ENCODE results near the gene RNASEH2B.
A peak's percentile ranks its signal among the peaks of the same experiment; 100 is the strongest.

RNASEH2B gene

DNA sequence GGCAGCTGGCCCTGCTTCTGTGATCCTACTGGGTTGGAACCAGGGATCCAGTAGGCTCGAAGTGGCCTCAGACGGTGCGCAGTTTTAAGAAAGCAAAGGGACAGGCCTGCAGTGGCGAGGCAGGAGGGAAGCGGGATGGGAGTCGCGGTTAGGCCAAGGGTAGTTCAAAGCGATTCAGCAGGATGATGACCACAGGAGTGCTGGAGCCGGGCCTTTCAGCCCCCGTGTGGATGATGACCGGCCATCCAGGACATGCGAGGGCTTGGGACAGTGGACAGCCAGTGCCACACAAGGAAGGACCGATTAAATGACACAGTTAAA, 854 bp downstream of the RNASEH2B start:
- FAIRE-seq: no peak

DNA sequence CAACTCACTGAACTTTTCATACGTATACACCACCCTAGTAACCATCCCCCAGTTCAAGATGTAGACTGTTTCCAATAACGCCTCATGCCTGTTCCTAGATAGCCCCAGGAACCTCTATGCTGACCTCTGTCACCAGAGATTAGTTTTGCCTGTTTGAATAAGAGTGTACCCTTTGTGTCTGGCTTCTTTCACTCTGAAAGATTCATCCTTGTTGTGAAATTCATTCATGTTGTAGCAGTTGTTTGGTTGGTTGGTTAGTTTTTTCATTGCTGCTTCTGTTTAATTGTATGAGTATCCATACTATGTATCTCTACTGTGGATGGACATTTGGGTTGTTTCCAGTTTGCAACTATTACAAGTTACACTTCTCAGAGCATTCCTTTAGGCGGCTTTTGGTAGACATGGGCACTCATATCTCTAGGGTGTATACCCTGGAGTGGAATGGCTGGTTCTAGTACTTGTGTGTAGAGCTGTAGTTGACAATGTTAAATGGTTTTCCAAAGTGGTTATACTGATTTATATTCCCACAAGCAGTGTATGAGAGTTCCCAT, 1.6 kb downstream of the RNASEH2B start:
- no peak for FAIRE-seq

DNA sequence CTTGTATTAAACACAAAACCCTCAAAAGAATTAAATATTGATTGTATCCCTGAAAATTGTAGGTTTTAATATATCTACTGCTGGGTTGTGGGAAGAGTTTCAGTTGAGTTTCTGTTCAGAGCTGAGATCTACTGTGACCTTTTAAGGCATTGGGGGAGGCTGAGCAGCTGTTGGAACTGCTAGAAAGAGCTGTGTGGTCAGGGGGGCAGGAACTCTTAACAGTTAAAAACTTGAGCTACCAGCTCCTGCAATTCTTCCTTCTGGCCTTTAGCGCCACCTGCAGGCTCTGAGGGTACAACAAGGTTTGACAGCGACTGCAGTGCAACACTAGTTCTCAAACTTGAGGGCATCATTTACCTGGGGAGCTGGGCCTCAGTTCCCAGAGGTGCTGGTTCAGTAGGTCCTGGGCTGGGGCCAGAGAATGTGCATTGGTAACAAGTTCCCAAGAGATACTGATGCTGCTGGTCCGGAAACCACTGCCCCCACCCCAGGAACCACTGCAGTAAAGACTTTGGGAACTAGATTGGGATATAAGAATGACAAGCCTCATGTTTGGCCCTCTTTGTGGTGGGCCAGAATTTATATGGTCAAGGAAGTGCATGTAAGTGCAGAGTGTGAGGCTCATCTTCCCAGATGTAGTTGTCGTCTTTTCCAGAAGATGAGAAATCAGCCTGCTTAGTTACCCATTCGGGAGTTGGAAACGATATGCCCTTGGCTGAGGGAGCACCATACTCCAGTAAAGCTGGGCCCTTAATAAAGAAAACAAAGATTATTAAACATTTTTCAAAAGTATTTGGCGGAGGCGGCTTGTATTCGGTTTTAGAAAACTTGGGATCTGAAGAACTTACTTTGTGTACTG, 2.6 kb downstream of the RNASEH2B start:
- peak; percentile 40 for FAIRE-seq

DNA sequence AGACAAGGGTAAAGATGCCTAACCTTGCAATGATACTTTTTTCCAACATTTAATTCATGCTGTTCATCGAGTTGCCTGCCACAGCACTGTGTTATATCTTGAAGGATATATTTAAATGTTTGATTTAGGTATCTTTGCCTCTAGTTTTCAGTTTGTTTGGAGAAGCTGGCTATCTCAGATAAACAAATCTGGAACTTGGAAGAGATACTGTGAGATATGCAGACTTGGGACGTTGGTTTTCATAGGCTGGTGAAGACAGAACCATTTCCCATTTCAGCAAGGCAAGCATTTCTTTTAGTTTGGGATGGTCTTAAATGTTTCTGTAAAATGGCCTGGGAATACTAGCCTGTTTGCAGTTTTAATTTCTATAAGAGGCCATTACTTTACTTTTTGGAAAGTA, 3.3 kb downstream of the RNASEH2B start:
- no peak for FAIRE-seq

DNA sequence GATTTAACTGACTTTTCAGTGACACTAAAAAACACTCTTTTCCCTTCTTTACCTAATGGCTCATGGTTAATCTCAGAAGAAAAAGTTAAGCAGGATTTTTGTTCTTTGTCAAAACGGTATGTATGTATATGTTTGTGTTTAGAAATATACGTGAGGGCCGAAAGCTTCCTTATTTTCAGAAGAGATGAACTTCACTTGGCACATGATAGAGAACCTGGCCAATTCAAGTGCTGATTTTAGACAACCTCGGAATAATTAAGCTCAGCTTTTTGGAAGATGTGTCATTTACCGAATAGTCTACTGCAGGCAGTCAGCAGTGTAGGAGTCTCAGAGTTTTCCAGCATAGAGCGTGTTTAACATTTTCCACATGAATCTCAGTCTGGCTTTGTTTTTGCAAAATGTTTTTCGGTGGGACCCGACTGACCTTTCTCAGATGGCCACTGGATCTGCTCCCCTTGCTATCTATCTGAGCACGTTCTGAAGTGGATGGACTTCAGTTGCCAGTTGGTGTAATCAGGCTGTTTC, 4.6 kb downstream of the RNASEH2B start:
- no peak for FAIRE-seq

DNA sequence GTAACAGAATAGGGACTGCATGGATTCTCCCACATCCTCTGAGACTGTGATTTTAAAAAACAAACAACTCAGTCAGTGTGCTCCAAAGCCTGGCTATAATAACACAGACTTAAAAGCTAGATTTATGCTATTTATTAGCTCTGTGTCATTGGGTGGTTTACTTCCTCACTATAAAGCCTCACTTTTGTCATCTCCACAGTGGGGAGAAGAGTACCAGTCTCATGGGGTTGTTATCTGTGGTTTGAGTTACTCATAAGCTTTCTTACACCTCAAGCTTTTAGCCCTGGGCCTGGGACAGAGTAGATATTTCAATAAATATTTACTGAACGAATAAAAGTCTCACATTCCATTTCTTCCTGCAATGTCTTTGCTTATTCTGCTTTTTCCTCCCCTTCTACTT, 5.3 kb downstream of the RNASEH2B start:
- no peak for FAIRE-seq

DNA sequence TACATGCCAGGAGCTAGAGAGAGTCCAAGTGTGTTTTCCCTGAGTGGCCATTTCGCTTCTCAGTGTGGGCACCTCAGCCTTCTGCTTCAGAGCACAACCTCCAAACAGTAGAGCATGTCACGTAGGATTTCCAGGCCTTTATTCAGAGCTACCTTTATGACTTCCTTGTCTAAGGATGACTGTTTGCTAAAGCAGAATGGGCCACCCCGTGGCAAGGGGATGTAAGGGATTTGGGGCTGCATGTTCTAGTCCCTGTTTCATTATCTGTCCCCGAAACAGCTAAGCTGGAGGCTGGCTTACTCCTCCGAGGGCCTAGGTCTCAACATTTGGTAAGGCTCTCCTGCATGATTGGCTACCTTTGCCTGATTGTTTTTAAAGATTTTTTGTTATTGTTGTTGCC, 6.0 kb downstream of the RNASEH2B start:
- FAIRE-seq: no peak

DNA sequence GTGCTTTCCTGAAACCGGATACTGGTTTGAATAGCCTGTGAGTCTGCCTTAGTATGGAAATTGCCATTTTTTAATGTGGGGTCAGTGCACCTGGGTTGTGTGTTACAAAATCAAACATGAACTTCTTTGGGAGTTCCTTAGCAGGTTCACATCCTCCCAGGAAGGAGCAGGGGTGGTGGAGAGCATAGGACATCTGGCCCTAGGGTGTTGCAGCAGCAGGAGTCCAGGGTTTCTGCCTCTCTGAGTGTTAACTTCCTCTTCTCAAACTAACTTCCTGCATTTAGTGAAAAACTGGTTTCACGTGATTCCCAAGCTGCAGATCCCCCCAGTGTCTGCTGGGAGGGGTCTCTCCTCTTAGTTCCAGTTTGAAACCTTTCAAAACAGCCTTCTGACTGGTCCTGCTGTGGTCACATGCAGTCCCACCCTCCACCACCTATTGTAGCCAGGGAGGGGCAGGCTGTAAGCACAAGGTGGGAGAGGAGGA, 7.2 kb downstream of the RNASEH2B start:
- no peak for FAIRE-seq

DNA sequence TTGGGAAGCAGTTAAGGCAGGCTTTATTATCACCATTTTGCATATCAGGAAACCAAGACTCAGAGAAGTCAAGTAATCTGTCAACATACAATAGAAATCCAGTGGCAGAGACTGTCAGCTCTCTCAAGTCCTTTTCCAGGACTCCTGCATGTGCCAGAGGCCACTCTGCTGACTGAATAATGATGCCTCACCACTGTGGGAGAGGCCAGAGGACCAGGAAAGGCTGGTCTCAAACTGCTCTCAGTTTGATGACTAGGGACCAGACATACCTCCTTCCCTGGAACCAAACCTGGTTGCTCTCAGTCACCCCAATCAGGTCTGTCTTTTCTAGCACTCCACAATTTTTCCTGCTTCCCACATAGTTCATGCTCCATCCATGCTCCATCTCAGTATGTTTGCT, 8.0 kb downstream of the RNASEH2B start:
- FAIRE-seq: no peak

DNA sequence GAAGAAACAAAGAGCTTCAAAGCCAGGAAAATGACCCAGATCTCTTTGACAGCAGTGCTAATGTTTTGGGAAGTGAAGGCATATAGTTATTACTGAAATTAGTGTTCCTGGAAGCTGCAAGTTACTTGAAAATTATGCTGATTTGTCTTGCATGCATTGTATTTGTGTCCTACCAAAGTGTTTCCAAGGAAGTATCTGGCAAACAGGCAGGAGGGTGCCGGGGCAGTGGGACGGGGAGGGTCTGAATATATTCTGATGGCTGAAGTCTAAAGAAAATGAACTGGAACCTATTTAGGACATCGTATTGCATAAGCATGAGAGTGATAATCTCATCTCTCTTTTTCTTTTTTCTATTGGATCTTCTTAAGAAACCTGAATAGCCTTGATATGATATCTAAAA, 9.0 kb downstream of the RNASEH2B start:
- no peak for FAIRE-seq

DNA sequence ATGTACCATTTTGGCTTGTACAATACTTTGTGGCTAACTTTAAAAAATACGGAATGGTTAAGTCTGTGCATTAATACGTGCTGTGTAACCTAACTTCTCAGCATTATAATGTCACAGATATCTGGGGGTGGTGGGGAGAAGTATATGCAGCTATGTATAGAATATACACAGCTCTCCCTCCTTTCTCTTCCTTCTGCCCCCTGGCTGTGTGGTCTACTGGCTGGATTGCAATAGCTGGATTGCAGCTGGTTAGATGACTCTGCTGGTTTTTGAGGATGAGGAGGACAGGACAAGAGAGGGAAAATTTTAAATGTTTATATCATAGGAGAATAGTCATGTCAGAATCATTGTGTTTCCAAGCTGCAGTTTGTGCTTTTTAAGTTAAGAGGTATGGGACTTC, 9.7 kb downstream of the RNASEH2B start:
- FAIRE-seq: no peak

DNA sequence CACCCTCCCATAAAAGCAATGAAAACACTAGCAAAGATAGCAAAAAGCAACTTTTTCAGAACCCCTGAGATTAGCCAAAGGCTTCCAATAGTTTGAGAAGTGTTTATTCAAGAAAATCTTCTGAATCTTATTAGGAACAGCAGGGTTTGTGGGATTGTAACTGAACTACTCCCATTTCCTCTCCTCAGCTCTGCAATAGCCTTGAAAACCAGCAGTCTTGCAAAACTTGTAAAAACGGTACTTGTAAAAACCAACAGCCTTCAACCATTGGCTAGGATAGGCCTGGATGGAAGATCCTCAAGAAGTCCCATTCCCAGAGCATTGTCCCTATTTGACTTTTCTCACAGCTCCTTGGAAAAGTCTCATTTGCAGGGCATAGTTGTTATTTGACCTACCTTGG, 12.1 kb downstream of the RNASEH2B start:
- no peak for FAIRE-seq

DNA sequence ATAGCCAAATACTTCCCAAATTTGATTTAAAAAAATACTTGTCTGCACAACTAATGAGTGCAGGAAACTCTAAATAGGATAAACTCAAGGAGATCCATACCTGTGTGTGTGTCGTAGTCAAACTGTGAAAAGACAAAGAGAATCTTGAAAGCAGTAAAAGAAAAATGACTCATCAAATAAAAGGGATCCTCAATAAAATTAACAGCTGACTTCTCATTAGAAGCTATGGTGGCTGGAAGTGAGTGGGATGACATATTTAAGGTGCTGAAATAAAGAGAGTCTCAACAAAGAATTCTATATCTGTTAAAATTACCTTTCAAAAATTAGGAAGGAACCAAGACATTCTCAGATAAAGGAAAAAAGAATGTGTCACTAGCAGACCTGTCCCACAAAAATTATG, 13.7 kb downstream of the RNASEH2B start:
- FAIRE-seq: no peak

DNA sequence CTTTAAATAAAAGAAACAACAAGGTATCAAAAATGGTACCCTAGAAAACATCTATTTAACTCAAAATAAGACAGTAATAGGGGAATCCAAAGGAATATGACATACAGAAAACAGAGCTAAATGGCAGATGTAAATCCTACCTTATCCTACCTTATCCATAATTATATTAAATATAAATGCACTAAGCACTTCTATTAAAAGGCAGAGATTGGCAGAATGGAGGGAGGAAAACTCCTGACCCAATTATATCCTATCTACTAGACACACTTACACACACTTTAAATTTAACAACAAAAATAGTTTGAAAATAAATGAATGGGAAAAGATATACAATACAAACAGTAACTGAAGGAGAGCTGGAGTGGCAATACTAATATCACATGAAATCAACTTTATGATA, 14.4 kb downstream of the RNASEH2B start:
- FAIRE-seq: no peak

DNA sequence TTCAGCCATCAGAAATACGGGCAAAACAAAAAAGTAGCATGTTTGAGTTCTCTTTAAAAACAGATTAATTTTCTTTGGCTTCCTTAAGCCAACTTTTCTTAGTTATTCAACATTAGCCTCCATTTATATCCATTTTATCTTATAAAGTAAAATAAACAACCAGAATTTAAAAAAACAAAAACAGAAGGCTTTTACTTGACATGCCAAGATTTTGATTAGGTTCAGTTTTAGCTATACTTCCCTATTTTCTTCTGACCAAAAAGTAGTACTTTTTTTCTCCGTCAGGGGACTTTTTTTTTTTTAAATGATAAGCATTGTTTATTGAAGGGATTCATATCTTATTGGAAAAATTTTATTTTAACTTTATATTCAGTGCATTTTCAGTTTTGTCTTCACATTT, 18.1 kb downstream of the RNASEH2B start:
- FAIRE-seq: no peak

DNA sequence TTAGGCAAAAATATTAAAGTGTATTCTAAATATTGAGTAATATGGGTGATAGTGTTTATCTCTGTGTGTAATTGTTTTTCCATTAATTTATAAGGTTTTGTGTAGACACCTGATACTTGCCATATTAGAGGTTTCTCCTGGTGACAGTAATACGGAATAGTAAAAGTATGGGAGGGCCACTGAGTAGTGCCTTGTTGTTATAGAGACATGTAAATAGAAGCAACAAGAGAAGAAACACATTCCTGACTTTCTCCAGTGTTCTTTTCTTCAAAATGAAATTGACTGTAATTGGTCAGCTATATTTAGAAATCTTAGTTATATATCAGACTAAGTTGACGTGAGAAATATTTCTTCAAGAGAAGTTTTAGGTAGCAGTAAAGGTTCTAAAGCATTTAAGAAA, 18.5 kb downstream of the RNASEH2B start:
- no peak for FAIRE-seq

DNA sequence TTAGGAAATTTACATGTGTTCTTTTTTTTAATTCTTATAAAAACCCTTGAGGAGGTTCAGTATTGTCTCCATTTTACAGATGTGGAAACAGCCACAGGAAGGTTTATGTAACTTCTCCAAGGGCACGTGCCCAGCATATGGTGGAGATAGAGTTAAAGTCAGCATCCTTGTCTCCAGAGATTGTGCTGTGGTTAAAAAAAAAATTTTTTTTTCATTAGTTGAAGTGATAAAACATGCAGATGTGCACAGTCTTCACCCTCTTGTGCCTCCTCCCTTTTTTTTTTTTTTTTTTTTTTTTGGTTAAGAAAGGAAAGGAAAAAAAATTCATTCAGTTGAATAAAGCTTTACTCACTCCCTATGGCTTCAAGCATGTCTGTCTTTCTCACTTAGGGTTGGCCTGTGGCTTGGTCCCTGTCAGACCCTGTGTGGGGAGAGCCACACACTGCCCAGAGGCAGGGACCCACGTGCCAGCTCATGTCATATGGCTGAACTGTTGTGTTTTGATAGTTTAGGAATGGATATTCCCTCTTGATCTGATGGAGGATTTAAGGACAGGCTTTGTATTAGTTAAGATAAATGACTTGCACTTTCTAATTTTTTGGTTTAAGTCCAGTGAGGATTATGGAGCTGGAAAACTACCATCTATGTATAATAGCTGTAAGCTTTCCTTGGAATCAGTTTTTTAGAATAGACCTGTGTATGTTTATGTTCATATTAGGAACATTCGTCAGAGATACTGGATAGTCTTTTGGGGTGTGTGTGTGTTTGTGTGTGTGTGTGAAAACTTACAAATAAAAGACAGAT, 19.3 kb downstream of the RNASEH2B start:
- FAIRE-seq: no peak

DNA sequence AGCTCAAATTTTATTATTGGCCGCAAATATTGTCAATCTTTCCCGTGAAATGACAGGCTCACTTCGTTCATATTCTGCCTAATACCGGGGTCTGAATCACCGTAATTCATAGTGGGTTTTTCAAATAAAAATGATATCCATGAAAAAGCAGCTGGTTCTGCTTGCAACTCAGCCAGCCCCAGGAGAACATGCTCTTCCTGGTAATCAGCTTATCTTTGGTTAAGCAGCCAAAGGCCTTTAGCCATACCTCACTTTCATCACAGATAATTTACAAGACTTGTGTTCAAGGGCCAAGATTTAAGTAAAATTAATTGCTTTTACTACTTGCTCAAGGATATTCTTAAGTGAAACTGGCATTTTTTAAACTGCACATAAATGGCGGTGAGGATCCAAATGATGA, 22.5 kb downstream of the RNASEH2B start:
- FAIRE-seq: no peak

DNA sequence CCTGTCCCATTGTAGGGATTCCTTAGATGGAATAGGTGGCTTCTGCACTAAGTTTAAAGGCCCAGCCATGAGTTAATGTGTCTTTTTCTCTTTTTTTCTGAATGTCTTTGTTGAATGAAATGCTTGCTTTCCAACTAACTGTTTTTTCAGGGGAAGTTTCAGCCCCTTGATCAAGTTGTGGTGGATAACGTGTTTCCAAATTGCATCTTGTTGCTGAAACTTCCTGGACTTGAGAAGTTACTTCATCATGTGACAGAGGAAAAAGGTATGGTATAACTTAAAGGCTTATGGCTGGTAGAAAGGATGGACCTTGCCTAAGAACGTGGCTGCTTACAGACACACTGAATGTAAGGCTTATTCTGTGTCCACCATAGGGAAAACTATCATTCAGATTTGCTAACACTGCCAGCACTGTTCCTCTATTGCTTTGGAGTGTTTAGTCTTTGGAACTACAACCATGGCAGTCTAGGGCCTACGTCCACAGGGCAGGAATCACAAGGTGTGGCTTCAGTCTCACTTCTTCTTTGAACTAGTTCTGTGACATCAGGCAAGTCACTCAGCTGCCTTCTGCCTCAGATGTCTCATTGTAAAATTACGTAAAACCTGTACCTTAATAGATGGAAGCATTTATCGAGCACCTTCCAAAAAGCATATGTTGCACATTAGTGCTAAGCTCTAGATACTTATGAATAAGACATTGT, 25.3 kb downstream of the RNASEH2B start:
- no peak for FAIRE-seq

DNA sequence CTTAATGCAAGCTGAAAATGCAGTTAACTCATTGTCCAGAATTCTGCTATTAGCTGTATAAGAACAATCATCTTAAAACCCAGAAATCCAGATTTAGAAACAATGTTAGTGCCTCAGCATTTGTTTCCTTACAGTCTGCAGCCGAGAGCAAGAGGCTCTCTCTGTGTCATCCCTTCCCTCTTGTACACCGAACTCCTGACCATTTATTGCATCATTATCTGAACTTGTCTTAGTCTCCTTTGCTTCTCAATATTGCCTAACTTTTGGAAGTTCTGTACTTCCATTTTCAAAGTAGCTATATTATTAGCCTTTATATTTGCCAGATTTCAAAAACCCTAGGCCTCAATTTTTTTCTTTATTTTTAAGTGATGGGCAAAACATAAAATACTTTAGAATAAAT, 27.1 kb downstream of the RNASEH2B start:
- no peak for FAIRE-seq

DNA sequence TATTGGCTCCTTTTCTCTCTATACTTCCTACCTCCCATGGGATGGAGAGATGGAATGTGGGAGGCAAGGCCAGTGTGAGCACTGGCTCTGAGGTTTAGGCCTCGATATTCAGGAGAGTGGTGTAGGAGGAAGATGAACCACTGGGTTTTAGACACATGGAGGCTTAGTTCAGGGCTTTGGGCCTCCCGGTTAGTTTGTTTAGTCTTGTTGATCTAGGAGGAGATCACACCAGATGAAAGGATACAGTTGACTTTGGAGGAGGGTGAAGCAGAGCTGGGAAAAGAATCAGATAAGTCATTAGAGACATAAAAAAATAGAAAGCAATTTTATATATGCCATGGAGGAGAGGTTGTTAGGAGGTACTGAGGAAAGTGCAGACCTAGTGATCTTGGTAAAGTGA, 30.9 kb downstream of the RNASEH2B start:
- no peak for FAIRE-seq

DNA sequence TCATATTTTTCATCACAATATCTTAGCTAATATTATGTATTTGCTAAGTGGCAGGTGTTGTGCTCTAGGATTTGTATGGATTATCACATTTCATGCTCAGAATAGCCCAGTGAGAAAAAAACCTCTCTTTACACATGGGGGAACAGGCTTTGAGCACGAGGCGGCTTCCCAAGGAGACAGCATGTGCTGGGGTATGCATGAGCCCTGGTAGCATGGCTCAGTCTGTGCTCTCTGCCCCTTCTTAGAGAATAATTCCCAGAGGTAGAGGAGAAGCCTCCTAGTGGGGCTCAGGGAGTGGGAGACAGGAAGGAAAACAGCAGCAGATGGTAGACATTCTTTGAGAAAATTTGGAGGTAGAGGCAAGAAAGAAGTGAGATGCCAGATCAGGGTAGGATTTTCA, 31.6 kb downstream of the RNASEH2B start:
- FAIRE-seq: no peak

DNA sequence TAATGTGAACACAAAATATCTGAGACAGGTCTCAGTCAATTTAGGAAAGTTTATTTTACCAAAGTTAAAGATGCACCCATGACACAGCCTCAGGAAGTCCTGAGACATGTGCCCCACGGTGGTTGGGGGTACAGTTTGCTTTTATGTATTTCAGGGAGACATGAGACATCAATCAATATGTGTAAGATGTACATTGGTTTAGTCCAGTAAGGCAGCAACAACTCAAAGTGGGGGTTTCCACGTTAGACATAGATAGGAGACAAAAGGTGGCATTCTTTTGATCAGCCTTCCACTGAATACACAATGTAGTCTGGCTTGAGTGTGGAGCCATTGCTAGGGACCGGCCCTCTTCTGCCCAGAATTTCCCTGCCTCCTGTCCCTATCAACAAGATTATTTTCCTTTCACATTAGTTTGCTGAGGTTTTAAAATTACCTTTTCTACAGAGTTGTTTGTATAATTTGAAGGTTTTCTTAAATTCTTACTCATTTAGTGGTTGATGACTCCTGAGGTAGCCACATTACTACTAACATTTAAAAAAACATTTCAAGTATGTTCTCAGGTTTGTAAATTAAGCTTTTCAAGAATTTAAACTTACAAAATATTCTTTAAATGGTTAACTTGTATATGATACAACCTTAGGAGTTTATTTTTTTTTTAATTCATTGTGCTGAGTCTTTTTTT, 33.2 kb downstream of the RNASEH2B start:
- no peak for FAIRE-seq

All from TTC549 (cell line).